HG02970 (cell line): ENCODE data around the gene SFN.
A peak's percentile ranks its signal among the peaks of the same experiment; 100 is the strongest.
"Not testable (repeated sequence)": the region's sequence is repeated elsewhere in the genome, so short reads cannot be mapped to it uniquely, and the experiment has no call there.

Experiments
- ATAC-seq: cut with Tn5 transposase; IDR thresholded peaks from one replicate; pipeline ENCODE4 v1.9.1; 2021; ENCODE audit warnings: mild to moderate bottlenecking, moderate library complexity, moderate number of reproducible peaks; ENCODE audit not compliant: unreplicated experiment, low FRiP score

SFN gene

DNA sequence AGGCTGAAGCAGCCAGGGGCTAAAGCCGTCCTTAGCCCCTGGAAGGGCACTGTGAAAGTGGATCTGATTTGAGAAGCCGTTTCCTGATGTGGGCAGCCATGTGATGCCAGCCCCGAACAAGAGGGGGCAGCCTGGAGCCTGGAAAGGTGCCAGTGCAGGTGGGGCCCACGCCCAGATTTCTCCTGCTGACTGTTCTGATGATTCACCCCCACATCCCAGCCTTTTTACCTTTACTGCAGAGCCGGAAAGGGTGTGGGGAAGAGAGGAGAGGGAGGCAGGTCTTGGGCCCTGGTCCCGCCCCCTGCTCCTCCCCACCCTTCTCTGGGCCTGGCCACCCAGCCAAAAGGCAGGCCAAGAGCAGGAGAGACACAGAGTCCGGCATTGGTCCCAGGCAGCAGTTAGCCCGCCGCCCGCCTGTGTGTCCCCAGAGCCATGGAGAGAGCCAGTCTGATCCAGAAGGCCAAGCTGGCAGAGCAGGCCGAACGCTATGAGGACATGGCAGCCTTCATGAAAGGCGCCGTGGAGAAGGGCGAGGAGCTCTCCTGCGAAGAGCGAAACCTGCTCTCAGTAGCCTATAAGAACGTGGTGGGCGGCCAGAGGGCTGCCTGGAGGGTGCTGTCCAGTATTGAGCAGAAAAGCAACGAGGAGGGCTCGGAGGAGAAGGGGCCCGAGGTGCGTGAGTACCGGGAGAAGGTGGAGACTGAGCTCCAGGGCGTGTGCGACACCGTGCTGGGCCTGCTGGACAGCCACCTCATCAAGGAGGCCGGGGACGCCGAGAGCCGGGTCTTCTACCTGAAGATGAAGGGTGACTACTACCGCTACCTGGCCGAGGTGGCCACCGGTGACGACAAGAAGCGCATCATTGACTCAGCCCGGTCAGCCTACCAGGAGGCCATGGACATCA, at the start of gene SFN:
SFN (plus strand) TSS at position 369 of the 904 bp plus-strand sequence; CDS start at position 433, 64 bp downstream.
- no peak for ATAC-seq

DNA sequence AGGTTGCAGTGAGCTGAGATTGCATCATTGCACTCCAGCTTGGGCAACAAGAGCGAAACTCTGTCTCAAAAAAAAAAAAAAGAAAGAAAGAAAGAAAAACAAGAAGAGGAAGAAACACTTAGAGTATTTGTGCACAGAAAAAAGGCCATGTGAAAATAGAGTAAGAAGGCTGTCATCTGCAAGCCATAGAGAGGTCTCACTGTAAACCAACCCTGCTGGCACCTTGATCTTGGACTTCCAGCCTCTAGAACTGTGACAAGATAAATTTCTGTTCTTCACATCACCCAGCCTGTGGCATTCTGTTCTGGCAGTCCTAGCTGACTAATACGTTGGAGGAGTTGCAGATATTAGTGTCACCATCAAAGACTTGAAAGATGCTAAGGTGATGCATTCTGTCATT, 48.6 kb upstream of the SFN start:
- ATAC-seq, result no peak

DNA sequence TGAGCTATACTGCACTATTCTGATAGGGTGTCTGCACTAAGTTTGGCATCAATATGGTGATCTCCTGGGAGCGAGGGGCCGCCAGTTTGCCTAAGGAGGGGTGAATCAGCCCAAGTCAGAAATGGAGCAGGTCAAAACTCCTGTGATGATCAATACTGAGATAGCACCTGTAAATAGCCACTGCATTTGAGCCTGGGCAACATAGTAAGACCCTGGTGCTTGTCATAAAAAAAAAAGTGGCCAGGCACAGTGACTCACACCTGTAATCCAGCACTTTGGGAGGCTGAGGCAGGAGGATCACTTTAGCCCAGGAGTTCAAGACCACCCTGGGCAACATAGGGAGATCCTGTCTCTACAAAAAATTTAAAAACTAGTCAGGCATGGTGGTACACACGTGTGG, 48.1 kb upstream of the SFN start:
- ATAC-seq, result no peak

DNA sequence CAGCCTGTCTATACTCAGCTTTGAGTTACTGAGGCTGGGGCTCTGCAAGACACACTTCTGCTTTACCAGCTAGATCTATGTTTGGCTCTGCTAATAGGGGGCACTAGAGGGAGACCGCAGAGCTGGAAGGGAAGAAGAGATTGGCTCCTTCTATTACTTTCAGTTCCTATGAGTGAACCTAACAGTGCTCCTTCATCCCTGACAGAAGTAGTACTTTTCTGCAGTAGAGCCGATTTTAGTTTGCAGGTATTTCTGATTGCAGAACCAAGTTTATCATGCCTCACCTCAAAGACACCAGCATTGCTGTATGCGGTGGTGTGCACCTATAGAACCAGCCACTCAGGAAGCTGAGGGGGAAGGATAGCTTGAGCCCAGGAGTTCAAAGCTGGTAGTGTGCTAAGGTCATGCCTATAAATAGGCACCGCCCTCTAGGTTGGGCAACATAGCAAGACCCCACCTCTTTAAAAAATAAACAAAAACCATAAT, 42.1 kb upstream of the SFN start:
- no peak for ATAC-seq

DNA sequence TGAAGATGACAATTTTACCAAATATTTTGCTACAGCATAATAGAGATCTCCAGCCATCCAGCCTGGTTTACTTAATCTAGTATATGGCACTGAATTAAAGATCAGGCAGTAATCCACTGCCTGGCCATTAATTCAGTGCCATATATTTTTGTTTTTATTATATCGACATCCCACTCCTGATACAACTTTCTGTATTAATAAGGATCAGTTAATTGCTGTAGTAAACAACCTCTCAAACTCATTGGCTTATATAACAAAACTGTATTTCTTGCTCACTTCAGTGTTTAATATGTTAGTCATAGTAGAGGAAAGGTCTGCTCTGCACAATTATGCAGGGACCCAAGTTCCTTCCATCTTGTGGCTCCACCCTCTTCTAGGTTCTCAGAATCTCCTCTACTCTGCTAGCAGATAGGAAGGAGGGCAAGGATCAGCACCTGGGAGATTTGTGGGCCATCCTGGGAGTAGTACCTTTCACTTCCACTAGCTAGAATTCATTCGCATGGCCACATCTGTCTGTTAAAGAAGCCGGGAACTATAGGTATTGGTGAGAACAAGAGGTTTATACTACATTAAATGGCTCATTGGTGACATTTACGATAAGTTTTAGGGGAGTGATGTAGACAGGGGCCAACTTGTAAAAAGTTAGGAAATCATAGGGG, 40.1 kb upstream of the SFN start:
- no peak for ATAC-seq

DNA sequence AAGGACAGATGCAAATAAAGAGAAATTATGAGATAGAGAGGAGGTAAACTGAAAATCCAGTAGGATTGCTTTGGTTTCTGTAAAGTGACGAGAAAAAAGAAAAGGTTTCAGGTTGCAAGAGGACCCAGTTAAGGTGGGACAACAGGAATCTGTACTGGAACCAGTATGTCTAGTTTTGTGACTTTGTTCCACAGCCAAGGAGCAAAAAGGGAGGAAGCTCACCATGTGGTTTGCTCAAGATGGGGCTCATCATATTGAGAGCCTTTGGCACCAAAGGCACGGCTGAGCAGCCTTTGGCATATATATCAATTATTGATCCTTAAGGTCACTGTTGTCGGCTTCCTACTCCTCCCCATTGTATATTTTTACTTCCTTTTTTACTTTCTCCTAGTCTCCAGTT, 38.2 kb upstream of the SFN start:
- no peak for ATAC-seq

DNA sequence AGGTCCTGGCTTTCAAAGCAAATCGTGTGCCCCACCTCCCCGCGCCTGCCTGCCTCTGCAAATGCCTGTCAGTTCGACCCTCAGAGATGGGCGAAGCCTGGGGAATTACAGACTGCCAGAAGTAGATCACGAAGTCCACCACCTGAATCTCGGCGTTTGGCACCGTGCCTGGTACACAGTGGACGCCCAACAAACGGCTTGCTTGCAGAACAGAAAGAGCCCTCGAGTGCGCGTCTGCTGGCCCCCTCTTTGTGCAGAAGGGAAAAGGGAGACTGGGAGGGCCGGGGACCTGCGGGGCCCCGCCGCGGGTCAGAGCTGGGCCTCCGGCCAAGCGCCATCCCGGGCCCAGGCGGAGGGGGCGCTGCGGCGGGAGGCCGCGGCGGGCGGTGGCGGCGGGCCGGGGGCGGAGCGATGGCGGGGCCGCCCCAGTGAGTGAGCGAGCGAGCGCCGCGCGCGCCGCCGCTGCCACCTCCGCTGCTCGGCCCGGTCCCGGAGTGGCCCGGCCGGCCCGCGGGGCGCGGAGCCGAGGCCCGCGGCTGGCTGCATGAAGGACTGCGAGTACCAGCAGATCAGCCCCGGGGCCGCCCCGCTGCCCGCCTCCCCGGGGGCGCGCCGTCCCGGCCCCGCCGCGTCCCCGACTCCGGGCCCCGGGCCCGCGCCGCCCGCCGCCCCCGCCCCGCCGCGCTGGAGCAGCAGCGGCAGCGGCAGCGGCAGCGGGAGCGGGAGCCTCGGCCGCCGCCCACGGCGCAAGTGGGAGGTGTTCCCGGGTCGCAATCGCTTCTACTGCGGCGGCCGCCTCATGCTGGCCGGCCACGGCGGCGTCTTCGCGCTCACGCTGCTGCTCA, 36.5 kb upstream of the SFN start, which contains the start of gene ZDHHC18:
ZDHHC18 (plus strand) TSS at position 428 of the 845 bp plus-strand sequence; CDS start at position 545, 117 bp downstream.
- ATAC-seq, result peak; percentile 81

DNA sequence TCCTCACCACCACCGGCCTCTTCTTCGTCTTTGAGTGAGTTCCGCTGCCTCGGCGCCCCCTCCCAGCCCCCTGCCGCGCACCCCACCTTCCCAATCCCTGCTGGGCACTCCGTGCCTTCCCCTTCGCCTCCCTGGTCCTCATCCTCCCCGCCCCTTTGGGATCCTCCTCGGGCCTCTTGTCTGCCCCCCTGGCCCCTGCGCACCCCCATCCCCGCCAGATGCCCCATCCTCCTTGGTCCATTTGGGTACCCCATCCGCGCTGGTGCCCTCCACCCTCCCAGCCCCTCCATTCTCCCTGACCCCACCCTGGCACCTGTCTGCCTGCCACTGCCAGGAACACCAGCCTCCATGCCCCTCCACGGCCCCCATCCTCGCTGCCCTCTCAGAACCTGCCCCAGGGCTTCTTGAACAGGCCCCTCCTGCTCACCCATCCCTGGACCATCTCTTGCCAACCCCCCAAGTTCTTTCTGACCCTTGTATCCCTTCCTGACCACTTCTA, 35.8 kb upstream of the SFN start:
- no peak for ATAC-seq

DNA sequence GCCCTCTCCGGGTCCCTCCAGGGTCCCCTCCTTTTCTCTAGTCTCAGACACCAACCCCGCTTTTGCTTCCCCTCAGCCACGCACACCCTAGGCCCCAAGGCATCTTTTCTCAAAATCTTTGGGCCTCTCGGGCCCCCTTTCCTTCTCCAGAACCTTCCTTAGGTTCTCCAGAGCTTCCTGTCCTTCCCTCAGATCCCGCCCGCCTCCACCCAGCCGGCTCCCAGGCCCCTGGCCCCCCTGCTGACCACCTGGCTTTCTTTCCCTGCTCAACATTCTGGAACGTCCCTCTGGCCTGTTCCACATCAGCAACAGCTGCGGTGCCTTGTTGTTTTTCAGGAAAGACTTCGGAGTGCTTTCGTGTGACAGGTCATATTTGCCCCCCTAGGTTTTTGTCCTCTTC, 35.3 kb upstream of the SFN start:
- ATAC-seq, result no peak

DNA sequence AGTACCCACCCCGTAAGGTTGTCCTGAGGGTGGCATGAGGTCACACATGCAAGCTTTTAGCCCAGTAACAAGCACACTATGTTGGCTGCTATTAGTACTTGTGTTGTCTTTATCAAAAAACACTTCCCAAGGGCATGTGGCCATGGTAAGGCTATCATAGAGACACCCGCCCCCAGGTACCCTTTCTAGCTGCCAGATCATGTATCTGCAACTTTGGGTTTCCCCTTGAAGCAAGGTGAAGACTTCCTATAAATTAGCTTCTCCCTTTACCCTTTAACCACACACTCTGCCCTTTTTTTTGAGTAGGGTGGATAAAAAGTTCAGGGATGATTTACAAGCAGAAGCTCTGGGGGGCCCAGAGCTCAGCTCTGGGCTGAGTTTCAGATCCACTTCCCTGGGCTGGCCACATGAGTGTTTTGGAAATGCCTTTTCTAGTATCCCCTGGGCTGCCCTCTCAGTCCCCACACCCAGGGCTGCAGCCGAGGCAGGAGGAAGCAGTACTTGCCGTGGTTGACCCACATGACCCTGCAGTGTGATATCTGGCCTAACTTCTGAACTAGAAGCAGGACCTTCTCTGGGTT, 34.4 kb upstream of the SFN start:
- no peak for ATAC-seq

DNA sequence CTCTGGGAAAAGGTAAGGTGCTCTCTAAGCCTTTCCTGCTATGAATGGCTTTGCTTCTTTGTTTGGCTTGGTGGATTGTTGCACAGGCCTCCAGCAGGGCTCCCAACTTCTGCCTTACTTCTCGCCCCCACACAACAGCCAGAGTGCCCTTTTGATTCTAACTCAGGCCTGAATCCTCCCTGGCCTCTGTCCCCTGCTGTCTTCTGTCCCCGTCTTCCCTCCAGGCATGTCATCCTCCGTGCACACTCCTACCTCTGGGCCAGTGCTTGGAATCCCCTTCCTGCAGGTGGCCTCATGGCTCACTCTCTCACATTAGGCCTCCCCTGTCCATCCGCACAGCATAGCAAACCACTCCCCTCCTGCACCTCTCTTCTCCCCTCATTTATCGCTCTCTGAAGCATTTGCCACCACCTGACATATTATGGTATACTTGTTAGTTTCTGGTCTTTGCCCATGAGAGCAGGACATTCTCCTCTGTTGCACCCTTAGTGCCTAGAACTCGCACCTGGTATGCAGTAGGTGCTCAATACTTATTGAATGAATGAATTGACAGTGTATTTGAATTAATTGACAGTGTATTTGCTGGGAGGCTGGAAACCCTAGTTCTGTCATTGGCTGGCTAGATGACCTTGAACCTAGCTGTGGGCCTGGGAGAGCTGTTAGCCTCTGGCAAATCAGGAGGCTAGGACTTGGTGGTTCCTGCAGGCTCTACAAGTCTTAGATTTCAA, 33.6 kb upstream of the SFN start:
- ATAC-seq, result no peak

DNA sequence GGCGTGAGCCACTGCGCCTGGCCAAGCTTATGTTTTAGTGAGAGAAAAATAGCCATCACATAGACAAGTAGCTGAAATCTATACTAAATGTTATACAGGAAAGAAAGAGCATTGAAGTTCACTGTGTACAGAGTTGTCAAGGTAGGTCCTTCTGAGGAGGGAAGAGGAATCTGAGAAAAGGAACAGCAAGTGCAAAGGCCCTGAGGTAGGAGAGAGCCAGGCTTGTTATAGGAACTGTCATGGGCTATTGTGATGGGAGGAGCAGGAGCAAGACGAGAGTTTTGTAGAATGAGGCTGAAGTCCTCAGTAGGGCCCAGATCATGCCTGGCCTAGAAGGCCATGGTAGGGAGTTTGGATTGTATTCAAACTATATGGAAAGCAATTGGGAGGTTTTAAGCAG, 31.9 kb upstream of the SFN start:
- no peak for ATAC-seq

DNA sequence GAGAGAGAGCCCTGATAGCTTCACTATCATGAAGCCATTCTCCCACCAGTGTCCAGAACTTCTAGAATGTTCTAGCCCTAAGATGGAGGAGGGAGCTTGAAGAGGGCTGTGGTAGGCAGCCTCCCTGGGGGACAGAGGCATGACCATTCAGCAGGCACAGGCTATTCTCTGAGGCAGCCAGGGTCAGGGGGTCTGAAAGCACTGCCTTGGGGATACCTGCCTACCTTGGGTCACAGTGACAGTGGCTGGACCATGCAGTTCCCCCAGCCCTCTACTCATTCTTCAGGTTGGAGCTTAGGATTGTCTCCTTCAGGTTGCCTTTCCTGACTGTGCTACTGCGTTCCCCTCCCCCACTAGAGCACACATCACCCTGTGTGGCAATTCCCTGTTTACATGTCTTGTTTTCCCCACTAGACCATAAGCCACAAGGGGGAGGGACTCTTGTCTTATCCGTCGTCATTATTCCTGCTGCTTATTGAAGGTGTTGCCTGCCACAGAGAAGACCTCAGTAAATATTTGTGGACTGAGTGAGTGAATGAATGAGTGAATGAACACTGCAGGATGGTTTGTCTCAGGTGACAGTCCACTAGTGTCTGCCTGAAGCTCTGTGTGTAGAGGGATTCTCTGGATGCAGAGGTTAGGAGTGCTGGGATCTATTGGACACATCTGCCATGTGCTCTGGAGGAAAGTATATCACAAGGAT, 31.3 kb upstream of the SFN start:
- ATAC-seq, result no peak

DNA sequence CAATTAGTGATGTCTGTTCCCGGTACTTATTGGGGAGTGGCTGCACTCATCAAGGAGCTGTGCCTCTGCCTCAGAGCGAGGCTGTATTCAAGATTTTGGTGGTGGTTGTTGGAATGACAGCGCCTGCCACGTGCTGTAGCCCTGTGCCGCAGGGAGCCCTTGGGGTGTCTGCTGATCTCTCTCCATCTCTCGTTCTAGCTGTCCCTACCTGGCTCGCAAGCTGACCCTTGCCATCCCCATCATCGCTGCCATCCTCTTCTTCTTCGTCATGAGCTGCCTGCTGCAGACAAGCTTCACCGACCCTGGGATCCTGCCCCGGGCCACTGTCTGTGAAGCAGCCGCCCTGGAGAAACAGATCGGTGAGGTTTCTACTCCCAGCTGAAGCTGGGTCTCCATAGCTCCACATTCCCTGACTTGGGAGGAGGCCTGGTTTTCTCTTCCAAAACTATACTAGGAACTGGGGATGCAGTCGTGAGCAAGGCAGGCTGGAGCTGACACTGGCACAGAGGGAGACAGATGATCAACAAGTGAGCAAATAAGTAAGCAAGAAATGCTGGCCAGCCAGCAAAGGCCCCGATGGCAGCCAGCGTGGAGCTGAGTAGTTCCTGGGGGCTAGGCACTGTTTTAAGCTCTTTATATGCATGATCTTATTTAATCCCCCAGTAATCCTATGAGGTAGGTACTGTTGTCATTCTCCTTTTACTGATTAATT, 30.5 kb upstream of the SFN start:
- no peak for ATAC-seq

DNA sequence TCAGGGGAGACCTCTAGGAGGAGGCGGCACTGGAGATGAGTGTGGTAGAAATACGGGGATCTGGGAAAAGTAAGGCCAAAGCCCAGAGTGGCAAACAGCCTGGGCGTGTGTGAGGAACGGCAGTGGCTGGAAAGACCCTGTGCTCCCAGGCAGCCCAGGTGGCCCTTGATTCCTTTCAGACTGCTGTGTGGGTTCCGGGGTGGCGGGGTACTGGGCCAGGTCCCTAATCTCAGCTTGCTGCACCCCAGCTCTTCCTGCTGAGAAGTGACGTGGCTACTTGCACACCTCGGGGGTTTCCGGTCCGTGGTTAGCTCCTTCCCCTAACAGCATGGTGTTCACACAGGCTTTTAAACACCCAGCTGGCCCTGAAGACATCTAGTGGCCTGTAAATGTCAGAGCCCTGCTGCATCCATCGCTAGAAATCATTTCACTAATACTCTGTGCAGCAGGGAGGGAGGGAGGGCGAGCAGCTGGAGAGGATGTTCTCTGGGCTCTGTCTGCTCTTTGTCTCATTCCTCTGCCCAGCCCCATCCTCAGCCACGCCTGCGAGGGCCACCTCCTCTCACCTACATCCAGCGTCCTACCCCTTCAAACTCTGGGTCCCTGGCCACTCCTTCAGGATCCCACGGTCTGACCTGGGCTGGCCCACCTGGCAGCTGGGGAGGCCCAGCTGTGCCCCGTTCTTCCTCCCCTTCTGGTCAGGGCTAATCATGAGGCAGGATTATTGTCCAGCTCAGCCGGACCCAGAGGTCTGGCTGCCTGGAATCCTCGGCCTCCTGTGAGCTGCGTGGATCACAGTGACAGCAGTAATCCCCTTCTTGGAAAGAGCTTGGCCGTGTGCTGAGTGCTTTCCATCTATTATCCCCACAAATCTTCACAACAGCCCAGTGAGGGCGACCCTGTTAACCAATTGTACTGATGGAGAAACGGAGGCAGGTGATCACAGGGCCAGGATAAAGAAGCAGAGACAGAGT, 29.2 kb upstream of the SFN start:
- ATAC-seq, result peak; percentile 64

DNA sequence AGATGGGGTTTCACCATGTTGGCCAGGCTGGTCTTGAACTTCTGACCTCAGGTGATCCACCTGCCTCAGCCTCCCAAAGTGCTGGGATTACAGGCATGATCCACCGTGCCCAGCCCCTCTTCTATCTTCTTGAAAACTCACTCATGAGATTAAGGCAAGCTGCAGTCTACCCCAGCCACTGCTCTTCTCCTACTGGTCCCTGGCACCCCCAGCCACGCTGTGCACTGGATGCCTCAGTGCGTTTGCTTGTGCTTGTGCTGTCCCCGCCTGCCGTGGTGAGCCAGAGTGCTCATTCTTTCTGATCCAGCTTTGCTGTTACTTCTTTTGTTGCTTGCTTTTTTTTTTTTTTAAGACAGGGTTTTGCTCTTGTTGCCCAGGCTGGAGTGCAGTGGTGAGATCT, 25.3 kb upstream of the SFN start:
- ATAC-seq, result not testable (repeated sequence)
